IPS-NIHi11 (cell line): ENCODE results near the gene SCLT1.
"Not testable (repeated sequence)": the region's sequence is repeated elsewhere in the genome, so short reads cannot be mapped to it uniquely, and the experiment has no call there.

Experiments
- DNase-seq: peaks from one replicate; pipeline ENCODE4 v3.0.0; 2012; ENCODE audit warnings: mixed read lengths, low spot score

The SCLT1 gene

GRCh38 chr4:129069537-129069936 lies 23.8 kb downstream of the SCLT1 start:
- not testable (repeated sequence) for DNase-seq

- DNase-seq, result no peak
These were observed 28.6 kb downstream of the SCLT1 start for GRCh38 chr4:129064717-129065116.

GRCh38 chr4:129063640-129064039 lies 29.7 kb downstream of the SCLT1 start:
- no peak for DNase-seq

- no peak for DNase-seq
These were observed 30.8 kb downstream of the SCLT1 start for GRCh38 chr4:129062580-129062979.

GRCh38 chr4:129059028-129059427 lies 34.3 kb downstream of the SCLT1 start:
- DNase-seq, result no peak

- DNase-seq, result no peak
These were observed 47.0 kb downstream of the SCLT1 start for GRCh38 chr4:129046055-129046959.

GRCh38 chr4:129043523-129043922 lies 49.8 kb downstream of the SCLT1 start:
- DNase-seq, result no peak

GRCh38 chr4:129040471-129040870 lies 52.9 kb downstream of the SCLT1 start:
- DNase-seq, result no peak

- DNase-seq, result no peak
These were observed 56.2 kb downstream of the SCLT1 start for GRCh38 chr4:129037093-129037492.

GRCh38 chr4:129014566-129015509 lies 78.5 kb downstream of the SCLT1 start:
- DNase-seq, result no peak

- no peak for DNase-seq
These were observed 85.2 kb downstream of the SCLT1 start for GRCh38 chr4:129008096-129008495.

GRCh38 chr4:128986908-128987307 lies 106.4 kb downstream of the SCLT1 start:
- DNase-seq, result no peak

GRCh38 chr4:128986019-128986418 lies 107.3 kb downstream of the SCLT1 start:
- no peak for DNase-seq

GRCh38 chr4:128983771-128984485 lies 109.4 kb downstream of the SCLT1 start:
- no peak for DNase-seq

- no peak for DNase-seq
These were observed 112.0 kb downstream of the SCLT1 start for GRCh38 chr4:128981377-128981776.

GRCh38 chr4:128980816-128981326 lies 112.5 kb downstream of the SCLT1 start:
- DNase-seq, result no peak

GRCh38 chr4:128979934-128980333 lies 113.4 kb downstream of the SCLT1 start:
- peak; percentile 22 for DNase-seq

- no peak for DNase-seq
These were observed 114.4 kb downstream of the SCLT1 start for GRCh38 chr4:128978985-128979384.

GRCh38 chr4:128974136-128974581 lies 119.2 kb downstream of the SCLT1 start:
- DNase-seq, result no peak

GRCh38 chr4:128973384-128973783 lies 120.0 kb downstream of the SCLT1 start:
- no peak for DNase-seq

- DNase-seq, result no peak
These were observed 131.9 kb downstream of the SCLT1 start for GRCh38 chr4:128961405-128961804.

GRCh38 chr4:128958194-128958593 lies 135.1 kb downstream of the SCLT1 start:
- no peak for DNase-seq
